GM23338 (cell line): Measurements from ENCODE around the gene IFTAP.

Source experiments
- CREB1 ChIP-seq: fragments of 250-450 bp; sonication (Bioruptor Pico); IDR thresholded peaks from 2 replicates; pipeline ENCODE4 v1.5.0; 2020; ENCODE audit warnings: low read depth, mild to moderate bottlenecking, moderate library complexity
- CTCF ChIP-seq, 2 experiments: fragments of 200-600 bp in 1 of 2; sonication (generic) in 1 of 2; conservative IDR thresholded peaks; 2 replicates each; pipeline versions ENCODE4 v1.5.1 to v1.6.1; 2016 to 2017; ENCODE audit warnings: antibody characterized with exemption in 2 of 2, low read depth in 2 of 2, mild to moderate bottlenecking in 2 of 2, moderate library complexity in 1 of 2
- ZNF114 ChIP-seq: fragments of 250-450 bp; sonication (Bioruptor Pico); IDR thresholded peaks from 2 replicates; pipeline ENCODE4 v1.5.0; 2020; ENCODE audit warnings: mild to moderate bottlenecking, moderate library complexity

DNA sequence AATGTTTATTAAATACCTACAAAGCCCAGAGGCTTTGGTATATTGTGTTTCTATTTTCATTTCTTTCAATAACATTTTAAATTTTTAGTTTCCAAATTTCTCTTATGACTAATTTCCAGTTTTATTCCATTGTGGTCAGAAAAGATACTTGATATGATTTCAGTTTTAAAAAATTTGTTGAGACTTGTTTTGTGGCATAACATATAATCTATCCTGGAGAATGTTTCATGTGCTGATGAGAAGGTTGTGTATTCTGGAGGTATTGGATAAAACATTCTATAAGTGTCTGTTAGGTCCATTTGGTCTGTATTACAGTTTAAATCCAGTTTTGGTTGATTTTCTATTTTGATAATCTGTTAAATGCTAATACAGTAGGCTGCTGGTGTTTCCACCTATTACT lies 36.3 kb upstream of the IFTAP start:
- no peak for TF ChIP-seq CTCF (conservative IDR thresholded peaks at IDR 0.05; ENCODE audit: low read depth in 2 of 2)
- no peak for TF ChIP-seq CREB1 (CRISPR knock-in tag)
- TF ChIP-seq ZNF114 (CRISPR knock-in tag) = no peak
